C4-2B (cell line): Measurements from ENCODE around the gene HTT.

ENCODE experiments used
- ZFX ChIP-seq: fragments of 450-650 bp; IDR thresholded peaks from 2 replicates; pipeline ENCODE4 v1.6.1; 2017
- TF ChIP-seq, protein P1 (sequence below): fragments of 450-650 bp; conservative IDR thresholded peaks from 2 replicates; pipeline ENCODE4 v1.5.1; 2017; ENCODE audit warnings: mild to moderate bottlenecking

DNA sequence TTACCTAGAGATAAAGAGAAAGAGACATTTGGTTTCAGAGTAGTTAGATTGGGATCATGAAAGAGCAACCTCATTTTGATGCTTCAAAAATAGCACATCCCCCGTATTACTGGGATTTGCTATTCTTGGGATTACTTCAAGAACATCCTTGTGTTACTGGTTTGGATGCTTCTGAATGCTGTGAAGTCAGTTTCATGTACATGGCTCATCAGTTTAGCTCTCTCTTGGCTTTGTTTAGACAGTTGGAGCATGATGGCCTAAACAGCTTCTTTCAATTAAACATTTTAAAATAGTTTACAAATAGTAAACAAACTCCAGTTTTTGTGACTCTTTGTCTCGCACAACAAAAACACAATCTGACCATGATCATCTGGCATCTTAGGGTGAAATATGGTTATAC, 23.9 kb downstream of the HTT start:
- TF ChIP-seq, protein P1, sequence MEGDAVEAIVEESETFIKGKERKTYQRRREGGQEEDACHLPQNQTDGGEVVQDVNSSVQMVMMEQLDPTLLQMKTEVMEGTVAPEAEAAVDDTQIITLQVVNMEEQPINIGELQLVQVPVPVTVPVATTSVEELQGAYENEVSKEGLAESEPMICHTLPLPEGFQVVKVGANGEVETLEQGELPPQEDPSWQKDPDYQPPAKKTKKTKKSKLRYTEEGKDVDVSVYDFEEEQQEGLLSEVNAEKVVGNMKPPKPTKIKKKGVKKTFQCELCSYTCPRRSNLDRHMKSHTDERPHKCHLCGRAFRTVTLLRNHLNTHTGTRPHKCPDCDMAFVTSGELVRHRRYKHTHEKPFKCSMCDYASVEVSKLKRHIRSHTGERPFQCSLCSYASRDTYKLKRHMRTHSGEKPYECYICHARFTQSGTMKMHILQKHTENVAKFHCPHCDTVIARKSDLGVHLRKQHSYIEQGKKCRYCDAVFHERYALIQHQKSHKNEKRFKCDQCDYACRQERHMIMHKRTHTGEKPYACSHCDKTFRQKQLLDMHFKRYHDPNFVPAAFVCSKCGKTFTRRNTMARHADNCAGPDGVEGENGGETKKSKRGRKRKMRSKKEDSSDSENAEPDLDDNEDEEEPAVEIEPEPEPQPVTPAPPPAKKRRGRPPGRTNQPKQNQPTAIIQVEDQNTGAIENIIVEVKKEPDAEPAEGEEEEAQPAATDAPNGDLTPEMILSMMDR, result no peak
- TF ChIP-seq ZFX, result no peak
